ENCODE results near the gene ASCL2.

Gene ASCL2

DNA sequence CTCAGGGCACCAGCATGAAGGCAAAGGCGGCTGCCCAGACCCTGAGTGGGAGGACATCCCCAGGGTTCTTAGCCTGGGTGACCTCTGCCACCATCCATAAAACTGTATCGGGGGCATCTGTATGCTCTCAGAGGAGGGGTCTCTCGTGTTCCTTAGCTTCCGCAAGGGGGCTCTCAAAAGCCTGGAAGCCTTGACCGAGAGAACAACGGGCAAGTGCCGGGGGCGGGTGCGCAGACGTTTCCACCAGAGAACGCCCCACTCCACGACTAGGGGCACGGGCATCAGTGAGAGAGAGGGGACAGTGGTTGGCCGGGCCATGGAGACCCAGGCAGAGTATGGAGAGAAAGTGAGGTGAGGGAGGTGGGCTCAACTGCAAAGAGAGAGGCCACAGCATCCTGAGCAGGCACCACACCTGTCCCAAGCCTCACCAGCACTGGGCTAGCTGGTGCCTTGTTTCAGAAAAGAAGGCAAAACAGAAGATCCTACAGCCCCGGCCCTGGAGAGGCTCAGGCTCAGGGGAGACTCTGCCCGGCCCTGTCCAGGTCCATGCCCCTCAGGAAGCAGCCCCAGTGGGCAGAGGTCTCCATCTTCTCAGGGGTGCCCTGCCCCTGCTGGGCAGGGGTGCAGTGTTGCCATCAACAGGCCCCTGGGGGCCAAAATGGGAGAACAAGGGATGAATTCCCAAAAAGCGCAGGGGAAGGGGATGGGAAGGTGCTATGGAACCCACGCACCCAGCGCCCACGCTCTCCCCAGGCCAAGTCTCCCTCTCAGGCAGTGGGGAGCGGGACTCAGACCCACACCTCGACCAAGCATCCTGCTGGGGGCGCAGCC is 37.3 kb upstream of the ASCL2 start:
- DNase-seq: no peak

DNA sequence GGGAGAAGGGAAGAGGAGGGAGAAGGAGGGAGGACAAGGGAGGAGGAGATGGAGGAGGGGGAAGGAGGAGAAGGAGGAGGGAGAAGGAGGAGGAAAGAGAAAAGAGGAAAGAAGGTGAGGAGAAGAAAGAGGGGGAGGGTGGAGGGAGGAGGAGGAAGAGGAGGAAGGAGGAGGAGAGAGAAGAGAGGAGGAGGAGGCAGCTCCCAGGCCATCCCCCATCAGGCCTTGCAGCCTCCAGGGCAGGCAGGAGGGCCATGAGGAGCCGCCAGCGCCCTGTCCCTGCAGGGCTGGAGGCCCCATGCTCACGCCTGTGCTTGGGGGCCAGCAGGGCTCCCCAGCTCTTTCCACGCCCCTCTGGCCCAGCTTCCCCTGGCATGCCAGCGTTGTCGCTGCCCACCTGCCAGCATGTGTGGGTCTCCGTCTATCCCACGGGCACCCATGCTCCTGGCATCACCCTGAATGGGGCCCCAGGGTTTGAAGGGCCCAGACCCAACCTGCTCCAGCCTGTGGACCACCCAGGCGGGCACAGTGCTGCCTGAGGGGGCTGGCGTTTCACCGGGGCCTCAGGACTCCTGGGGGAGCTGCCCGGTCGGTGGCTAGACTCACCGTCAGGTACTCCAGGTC is 36.6 kb upstream of the ASCL2 start:
- no peak for DNase-seq

DNA sequence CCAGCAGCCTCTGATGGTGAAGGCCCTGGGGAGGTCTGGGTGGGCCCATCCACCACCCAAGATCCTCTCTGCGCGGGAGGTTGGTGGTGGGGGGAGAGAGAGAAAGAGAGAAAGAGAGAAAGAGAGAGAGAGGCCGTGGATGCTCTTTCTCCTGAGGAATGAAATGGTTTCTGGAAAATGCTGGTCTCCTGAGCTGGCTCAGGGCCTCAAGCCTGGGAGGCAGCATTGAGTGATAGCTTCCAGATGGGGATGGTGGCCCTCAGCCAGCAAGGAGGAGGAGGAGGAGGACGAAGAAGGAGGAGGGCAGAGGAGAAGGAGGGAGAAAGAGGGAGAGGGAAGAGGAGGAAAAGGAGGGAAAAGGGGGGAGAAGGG is 36.0 kb upstream of the ASCL2 start:
- no peak for DNase-seq

DNA sequence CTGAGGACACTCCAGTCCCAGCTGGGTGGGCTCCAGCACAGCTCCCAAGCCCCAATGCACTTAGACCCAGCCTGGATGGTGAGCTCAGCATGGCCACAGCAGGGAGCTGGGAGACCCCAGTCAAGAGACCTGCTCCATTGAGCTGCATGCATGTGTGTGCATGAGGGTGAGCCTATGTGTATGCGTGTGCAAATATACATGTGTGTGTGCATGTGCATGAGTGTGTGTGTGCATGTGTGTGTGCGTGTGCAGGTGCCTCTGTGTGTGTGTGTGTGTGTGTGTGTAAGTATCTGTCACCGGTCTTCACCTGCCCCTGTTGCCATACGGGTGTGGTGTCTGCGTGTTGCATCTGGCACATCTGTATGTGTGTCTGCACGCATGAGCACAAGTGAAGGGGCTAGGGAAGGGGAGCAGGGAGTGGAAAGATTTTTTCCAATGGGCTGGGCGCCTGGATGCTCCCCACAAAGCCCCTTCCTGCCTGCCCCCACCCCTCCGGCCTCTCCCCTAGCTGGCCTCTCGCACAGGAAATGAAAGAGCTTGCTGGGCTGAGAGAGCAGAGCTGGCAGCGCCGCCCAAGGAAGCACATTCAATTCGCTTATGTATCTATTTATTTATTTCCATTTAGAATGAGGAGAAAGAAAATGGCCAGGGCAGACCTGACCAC is 35.5 kb upstream of the ASCL2 start:
- DNase-seq: peak in 1 of 2 donors; percentile 29

DNA sequence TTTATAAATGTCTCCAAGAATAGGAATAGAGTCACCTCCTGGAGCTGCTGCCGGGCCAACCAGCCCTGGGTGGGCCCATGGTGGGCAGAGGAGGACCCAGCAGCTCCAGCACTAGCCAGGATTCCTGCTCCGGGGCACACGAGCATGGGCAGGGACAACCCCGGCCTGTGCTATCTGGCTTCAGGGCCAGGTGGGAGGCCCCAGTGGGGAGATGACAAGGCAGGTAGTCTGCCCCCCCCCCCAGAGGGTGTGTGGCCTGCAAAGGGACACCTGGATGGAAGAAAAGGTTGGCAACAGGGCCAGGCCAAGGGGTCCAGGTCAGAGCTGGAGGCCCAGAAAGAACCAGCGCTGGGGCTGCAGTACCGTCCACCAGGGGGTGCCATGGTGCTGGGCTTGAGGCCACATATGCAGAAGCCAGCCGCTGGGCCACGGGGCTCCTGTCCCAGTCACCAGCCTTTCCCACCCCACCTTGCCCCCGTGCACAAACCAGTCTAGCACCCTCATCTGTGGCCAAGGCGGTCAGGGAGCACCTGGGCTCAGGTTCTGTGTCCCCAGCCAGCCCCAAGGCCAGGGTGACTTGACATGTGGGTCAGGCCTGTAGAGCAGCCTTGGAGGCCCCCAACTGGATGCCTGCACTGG is 34.9 kb upstream of the ASCL2 start:
- DNase-seq: peak; percentile 79 to 82

DNA sequence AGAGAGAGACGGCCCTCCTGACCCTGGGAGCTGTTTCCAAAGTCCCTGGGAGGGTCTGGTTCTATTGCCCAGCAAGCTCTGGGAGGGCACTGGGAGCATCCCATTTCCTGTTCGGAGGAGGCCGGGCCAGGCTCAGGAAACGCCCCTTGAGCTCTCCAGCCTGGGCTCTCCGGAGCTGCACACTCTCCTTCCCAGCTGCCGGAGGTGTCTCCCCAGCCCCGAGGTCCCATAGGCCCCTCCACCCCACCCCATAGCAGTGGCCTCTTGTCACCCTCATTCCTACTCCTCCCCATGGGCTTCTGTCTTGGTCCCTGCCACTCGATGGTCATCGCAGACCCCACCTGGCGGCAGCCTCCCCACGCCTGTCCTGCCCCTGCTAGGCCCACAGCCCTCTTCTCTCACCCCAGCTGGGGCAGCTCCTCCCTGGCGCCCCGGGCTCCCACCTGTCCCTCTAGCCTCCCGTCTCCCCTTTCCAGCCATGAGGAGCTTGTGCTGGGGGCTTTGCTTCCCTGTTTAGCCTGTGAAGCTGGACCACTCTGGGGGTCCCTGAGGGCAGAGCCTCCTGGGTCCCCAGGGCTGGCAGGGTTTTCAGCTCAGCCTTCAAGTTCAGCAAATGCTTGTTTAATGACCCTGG is 34.2 kb upstream of the ASCL2 start:
- no peak for DNase-seq

DNA sequence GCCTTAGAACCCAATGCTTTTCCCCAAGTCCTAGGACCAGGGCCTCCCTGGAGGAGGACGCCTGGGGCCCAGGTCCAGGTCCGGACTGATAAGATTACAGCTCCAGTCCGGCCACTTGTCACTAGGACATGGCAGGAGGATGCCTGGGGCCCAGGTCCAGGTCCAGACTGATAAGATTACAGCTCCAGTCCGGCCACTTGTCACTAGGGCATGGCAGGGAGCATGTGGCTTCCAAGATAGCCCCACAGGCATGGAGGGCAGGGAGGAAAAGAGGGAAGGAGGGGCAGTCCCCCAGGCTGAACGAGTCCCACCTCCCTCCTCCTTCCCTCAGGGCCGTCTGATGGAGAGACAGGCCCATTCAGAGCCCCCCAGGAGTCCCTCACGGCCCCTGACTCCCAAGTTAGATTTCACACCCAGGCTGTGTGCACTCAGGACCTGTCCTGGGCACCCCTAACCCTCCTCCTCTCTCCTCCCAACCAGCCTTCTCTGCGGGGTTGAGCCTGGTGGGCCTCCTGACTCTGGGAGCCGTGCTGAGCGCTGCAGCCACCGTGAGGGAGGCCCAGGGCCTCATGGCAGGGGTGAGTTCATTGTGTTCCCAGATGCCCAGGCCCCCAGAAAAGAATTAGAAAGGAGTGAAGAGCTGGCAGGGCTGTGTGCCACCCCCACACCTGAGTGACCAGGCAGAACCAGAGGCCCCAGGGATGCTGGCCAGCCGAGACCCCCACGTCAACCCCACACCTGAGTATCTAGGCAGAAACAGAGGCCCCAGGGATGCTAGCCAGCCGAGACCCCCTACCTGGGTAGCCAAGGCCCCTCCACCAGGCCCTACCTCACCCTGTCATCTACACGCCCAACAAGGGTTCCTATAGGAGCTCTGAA is 33.5 kb upstream of the ASCL2 start:
- no peak for DNase-seq

DNA sequence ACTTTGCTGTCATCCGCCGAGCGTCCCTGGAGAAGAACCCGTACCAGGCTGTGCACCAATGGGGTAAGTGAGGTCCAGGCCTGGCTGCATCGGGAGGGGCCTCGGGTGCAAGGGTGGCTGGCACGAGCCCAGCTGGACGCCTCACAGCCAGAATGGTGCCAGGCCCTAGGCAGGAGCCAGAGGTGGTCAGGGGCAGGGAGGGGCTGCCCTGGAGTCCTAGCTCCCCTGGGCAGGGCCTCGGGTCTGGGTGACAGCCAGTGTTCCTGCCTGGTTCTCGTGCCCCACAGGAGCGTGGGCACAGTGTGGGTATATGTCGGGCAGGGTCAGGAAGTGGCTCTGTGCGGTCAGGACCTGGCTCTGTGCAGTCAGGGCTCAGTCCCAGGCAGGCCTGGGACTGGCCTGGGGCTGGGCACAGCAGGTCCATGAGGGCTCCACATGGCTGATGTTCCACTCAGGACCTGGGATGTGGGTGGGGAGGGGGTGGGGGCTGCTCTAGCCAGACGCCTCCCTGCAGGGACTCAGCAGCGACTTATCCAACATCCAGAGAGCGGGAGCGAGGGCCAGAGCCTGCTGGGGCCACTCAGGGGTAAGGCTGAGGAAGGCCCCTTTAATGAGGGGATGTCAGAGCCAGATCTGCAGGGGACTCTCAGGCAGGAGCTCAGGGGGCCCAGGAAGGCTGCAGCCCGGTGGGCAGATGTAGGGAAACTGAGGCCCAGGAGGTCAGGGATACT is 32.7 kb upstream of the ASCL2 start:
- peak in 1 of 2 donors; percentile 16 for DNase-seq

DNA sequence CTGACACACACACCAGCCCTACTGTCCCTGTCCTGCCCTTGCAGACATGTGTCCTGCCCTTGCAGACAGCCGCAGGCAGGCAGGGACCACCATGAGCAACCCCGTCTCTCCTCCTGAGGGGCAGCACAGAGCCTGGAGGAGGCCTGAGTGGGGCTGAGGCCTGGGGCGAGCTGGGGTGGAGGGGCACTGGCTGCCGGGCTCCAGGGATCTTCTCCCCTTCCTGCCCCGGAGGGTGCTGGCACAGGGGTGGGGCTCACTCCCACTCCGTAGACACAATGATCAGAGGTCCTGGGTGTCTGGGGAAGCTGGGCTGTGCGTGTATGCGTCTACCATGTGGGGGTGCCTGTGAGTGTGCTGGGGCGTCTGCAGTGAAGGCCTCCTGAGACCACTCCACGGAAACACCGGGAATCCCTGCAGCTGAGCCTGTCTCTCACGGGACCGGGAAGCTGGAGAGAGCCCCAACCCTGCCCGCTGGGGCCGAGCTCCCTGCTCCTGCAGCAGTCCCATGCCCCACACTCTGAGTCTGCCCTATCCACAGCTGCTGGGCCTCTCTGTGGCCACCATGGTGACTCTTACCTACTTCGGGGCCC is 32.0 kb upstream of the ASCL2 start:
- peak in 1 of 2 donors; percentile 28 for DNase-seq

DNA sequence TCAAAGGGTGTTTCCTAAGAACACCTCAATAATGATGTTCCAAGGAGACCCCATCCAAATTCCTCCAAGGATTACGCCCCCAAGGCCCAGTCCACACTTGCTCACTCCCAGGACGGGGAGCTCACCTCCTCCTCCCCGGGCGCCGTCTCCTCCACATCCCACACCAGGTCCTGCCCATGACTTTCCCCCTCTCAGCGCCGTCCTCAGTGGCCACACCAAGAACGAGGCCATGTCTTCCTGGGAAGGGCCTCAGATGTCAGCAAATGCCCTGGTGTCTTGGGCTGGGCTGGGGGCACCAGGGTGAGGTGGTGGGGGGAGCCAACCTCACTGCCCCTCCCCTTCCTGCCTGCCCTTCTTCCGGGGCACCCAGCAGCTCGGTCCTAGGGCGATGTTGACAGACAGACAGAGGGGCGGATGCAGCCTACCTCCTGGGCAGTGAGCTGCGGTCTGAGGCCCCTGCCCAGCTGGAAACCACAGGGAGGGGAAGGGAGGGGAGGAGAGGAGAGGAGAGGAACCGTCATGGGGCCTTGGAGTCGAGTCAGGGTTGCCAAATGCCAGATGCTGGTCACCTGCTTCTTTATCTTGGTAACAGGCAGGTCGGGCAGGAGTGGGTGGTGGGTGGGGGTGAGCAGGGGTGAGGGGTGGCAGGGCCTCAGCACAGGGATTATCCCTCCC is 31.4 kb upstream of the ASCL2 start, which contains the start of the genes C11orf21 and TSPAN32:
C11orf21 (minus strand) TSS at position 288 of the 675 bp plus-strand sequence; CDS start at position 178, 110 bp downstream.
TSPAN32 (plus strand) TSS at position 383 of the 675 bp plus-strand sequence; CDS start at position 520, 137 bp downstream.
- peak; percentile 75 to 85 for DNase-seq

DNA sequence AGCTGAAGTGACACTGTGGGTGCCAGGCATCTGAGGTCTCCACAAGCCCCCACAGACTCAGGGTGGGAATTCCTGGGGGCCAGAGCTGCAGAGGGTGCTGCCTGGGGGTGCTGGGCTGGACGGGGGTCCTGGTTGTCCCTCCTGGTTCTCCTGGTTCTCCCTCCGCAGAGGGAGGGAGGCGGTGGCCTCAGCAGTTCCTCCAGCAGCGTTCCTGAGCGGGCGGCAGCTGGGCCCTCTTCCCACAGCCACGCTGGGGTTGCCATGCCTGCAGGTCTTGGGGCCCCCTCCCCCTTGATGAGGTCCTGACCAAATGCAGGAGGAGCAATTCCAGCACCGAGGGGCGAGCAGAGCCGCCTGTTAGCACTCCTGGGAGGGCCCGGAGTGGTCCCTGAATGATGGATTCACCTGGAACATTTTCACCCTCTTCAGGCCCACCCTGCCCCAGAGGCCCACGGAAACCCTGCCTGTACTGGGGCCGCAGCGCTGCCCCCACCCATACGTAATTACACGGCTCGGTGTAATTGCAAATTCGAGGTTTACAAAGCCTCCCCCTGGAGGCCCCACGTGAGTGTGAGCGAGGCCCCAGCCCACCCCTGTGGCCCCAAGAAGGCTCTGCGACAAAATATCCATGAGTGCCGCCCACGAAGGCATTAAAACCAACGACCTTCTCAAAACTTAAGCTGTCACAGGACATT is 30.7 kb upstream of the ASCL2 start:
- DNase-seq: peak in 1 of 2 donors; percentile 21

DNA sequence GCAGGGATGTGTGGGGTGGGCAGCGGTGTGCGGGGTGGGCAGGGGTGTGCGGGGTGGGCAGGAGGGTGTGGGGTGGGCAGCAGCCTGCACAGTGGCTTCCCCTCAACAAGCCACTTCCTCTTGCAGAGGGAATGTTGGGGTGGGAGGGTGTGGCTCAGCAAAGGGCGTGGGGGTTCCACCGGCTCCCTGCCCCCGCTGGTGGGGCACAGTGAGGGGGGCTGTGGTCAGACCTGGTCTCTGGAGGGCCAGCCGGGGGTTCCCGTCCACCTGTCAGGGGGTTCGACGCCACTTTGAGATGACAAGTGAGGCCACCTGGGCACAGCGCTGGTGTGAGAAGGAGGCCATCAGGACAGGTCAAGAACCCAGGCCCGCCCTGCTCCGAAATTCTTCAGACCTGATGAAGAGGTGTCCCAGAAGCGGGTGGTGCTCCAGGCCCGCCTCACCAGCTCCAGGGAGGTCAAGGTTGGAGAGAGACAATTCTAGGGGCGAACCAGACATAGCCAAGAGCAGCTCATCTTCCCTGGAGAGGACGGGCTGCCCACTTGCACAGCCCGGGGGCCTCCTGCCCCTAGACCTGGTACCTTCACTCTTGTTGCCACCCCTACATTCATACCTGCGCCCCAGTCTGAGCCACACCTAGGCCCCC is 30.0 kb upstream of the ASCL2 start:
- peak; percentile 23 to 37 for DNase-seq

DNA sequence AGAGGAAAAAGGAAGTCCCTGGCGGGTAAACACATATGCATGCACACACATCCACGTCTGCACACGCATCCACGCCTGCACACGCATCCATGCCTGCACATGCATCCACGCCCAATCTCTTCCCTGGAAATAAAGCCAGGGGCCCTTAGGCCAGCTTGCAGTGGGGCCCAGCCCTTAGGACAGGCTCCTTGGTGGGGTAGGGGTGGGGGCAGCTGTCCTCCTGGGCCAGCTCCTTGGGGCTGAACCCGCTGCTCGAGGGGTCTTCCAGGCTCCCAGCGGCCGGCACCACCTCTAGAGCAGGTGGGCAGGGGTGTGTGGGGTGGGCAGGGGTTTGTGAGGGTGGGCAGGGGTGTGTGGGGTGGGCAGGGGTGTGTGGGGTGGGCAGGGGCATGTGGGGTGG is 29.4 kb upstream of the ASCL2 start:
- no peak for DNase-seq

DNA sequence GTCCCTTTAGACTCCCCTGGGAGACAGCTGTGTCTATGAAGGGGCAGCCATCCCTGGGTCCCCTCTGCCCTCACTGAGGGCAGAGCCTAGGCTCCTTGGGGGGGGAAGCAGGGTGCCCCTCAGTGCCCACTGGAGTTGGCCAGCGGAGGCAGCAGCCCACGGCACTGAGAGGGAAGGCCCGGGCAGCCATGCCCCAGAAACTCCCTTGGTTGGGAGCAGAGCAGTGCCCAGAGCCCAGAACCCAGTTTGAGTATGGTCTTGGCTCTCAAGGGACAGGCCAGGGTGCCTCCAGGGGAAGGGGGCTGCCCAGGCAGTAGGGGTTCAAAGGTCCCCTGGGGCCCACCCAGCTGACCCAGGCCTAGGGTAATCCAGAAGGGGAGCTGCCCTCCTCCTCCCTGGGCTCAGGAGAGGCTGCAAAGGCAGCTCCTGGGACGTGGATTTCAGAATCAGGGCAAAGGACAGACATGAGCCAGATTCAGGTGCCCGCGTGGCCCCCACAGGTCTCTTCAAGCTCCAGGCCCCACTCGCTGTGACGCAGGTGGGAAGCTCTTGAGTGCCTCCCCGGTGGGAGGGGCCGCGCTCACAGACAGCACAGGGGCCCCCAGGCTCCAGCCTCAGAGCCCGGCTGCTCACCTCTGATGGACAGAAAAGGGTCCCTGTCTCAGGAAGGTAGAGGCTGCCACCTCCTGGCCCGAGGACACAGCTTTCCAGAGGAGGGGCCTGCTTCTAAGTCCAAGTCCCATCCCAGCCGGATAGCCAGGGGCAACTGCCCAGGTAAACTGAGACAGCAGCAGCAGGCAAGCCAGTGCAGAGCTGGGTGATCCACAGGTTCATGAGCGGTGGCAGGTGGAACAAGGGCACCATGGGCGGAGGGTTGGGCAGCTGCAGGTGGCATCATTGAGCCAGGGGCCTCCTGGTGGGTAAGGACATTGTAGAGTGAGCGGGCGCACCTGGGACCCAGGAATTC is 28.7 kb upstream of the ASCL2 start:
- peak in 1 of 2 donors; percentile 28 for DNase-seq

DNA sequence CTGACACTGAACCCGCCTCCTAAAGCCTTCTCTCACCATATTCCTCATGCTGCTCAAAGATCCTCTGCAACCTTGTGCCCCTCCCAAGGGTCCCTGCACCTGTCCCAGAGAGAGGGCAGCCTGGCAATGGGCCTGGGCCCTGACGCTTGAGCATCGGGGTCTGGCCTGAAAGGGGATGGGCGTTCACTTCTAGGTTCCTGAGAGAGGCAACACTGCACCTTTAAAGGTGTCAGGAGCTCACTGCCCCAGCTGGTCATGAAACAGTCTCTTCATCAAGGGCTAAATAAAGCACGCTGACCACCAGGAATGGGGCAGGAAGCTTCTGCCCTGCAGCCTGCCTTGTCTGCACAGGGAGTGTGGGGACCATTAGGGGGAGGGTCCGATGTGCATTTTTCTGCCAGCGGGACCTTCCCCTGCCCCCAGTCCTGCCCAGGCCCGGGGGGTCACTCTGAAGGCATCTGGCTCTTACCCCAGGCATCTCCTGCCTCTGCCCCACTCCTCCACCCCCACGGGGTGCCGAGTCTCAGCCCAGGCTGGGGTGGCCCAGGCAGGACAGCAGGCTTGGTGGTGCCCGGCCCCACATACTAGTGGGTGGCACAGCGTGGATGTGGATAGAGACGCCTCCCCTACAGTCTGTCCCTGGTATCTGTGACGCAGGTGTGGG is 27.9 kb upstream of the ASCL2 start:
- DNase-seq: no peak

DNA sequence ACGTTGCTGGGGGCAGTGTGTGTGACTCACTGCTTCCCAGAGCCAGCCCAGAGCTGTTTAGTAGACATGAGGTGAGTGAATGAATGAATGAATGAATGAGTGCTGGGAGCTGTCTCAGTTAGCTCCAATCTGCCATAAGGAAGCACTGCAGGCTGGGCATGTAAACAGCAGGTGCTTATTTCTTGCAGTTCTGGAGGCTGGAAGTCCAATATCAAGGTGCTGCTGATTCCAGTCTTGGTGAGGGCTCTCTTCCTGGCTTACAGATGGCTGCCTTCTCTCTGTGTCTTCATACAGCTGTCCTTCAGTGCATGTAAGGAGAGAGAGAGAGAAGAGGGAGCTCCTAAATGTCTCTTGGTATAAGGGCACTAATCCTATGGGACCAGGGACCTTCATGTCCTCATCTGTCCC is 27.2 kb upstream of the ASCL2 start:
- no peak for DNase-seq

Data from CD4-positive, alpha-beta T cell treated with Interferon alpha-2 for 1 hour (primary cell).